Measurements from ENCODE around the gene KIAA0753. TPM values are rescaled to one million over a fixed set of nuclear protein-coding genes. Genes with fewer than 3 reads are reported as not detected.

The KIAA0753 gene
- total RNA-seq, 2 donors from 2014 or later, result 37.2 to 50.1 TPM

- peaks cover 39% of the 10 kb centered on the region for H3K36me3 ChIP-seq (ENCODE audit: control insufficient read depth, insufficient read depth, low read length)
- peaks cover 35% of the 10 kb centered on the region for H3K36me3 Mint-ChIP-seq (ENCODE audit: low read depth)
- H3K27me3 ChIP-seq (ENCODE audit: control insufficient read depth, insufficient read depth, low read length, poor library complexity, severe bottlenecking), result no peaks in the 10 kb centered on the region
- no peak overlapping the region for H3K9ac ChIP-seq (ENCODE audit: extremely low read depth, low read length, poor library complexity, severe bottlenecking)
- H3K4me3 ChIP-seq (ENCODE audit: low read length), result no peak overlapping the region
- H3K9me3 ChIP-seq (ENCODE audit: control insufficient read depth, low read length), result peaks cover 9% of the 10 kb centered on the region
- H3K4me1 ChIP-seq (ENCODE audit: control insufficient read depth, insufficient read depth, low read length), result no peaks in the 10 kb centered on the region
- H3K27ac ChIP-seq (ENCODE audit: low read depth, low read length), result no peak overlapping the region
- WGBS, 2 experiments (ENCODE audit: insufficient coverage in 1 of 2, insufficient read length in 1 of 2), result 94% methylated on average over 2 of the region's 2 CpGs
- peaks cover 8% of the 10 kb centered on the region for H3K4me1 Mint-ChIP-seq
- no peak for DNase-seq
- TF ChIP-seq, protein P1, sequence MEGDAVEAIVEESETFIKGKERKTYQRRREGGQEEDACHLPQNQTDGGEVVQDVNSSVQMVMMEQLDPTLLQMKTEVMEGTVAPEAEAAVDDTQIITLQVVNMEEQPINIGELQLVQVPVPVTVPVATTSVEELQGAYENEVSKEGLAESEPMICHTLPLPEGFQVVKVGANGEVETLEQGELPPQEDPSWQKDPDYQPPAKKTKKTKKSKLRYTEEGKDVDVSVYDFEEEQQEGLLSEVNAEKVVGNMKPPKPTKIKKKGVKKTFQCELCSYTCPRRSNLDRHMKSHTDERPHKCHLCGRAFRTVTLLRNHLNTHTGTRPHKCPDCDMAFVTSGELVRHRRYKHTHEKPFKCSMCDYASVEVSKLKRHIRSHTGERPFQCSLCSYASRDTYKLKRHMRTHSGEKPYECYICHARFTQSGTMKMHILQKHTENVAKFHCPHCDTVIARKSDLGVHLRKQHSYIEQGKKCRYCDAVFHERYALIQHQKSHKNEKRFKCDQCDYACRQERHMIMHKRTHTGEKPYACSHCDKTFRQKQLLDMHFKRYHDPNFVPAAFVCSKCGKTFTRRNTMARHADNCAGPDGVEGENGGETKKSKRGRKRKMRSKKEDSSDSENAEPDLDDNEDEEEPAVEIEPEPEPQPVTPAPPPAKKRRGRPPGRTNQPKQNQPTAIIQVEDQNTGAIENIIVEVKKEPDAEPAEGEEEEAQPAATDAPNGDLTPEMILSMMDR (conservative IDR thresholded peaks at IDR 0.05), result no peak
- peaks cover 6% of the 10 kb centered on the region for H3K9me3 Mint-ChIP-seq
- no peak overlapping the region for H3K27ac Mint-ChIP-seq
- H3K4me3 Mint-ChIP-seq, result no peak overlapping the region
- no peaks in the 10 kb centered on the region for H3K27me3 Mint-ChIP-seq (ENCODE audit: insufficient read depth)
Measured at GRCh38 chr17:6636105-6636504, 4.4 kb downstream of the KIAA0753 start.

- Histone ChIP-seq H3K9me3 (ENCODE audit: control insufficient read depth, low read length) (peaks cover 9% of the 10 kb centered on the region), H3K9ac (ENCODE audit: extremely low read depth, low read length, poor library complexity, severe bottlenecking) (no peak overlapping the region), H3K27me3 (ENCODE audit: control insufficient read depth, insufficient read depth, low read length, poor library complexity, severe bottlenecking) (no peaks in the 10 kb centered on the region), H3K36me3 (ENCODE audit: control insufficient read depth, insufficient read depth, low read length) (peaks cover 66% of the 10 kb centered on the region), H3K27ac (ENCODE audit: low read depth, low read length) (no peak overlapping the region), H3K4me1 (ENCODE audit: control insufficient read depth, insufficient read depth, low read length) (no peaks in the 10 kb centered on the region), H3K4me3 (ENCODE audit: low read length) (no peak overlapping the region)
- H3K4me3 Mint-ChIP-seq, result no peak overlapping the region
- H3K27me3 Mint-ChIP-seq (ENCODE audit: insufficient read depth), result no peaks in the 10 kb centered on the region
- H3K36me3 Mint-ChIP-seq (ENCODE audit: low read depth), result peaks cover 49% of the 10 kb centered on the region
- 96 to 100% methylated on average over 1 to 3 of the region's 3 CpGs for WGBS, 2 experiments (ENCODE audit: insufficient coverage in 1 of 2, insufficient read length in 1 of 2)
- H3K27ac Mint-ChIP-seq, result no peak overlapping the region
- H3K9me3 Mint-ChIP-seq, result peaks cover 6% of the 10 kb centered on the region
- TF ChIP-seq, protein P1 (conservative IDR thresholded peaks at IDR 0.05), result no peak
- H3K4me1 Mint-ChIP-seq, result no peaks in the 10 kb centered on the region
- no peak for DNase-seq
Measured at GRCh38 chr17:6633263-6633662, 7.2 kb downstream of the KIAA0753 start.

DNA sequence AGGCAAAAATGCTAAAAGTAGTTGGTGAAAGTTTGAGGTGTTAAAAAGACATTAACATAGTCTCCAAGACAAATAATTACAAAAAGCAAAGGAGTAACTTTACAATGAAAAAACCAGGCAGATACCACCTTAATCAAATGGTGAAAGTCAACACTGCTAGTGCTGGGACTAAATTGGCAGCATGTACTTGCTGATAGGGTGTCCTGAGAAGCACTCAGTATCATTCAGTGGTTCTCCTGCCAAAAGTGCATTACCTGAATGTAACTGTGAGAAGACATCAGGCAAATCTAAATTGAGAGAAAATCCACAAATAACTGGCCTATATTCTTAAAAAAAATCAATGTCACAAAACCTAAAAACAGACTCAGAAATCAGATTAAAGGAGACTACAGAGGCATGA is 8.0 kb downstream of the KIAA0753 start:
- Mint-ChIP-seq H3K27ac (no peak overlapping the region), H3K9me3 (peaks cover 6% of the 10 kb centered on the region), H3K4me3 (no peak overlapping the region), H3K27me3 (ENCODE audit: insufficient read depth) (no peaks in the 10 kb centered on the region), H3K4me1 (no peaks in the 10 kb centered on the region), H3K36me3 (ENCODE audit: low read depth) (peaks cover 56% of the 10 kb centered on the region)
- Histone ChIP-seq H3K4me1 (ENCODE audit: control insufficient read depth, insufficient read depth, low read length) (no peaks in the 10 kb centered on the region), H3K36me3 (ENCODE audit: control insufficient read depth, insufficient read depth, low read length) (peaks cover 73% of the 10 kb centered on the region), H3K4me3 (ENCODE audit: low read length) (no peak overlapping the region), H3K9me3 (ENCODE audit: control insufficient read depth, low read length) (peaks cover 9% of the 10 kb centered on the region), H3K27me3 (ENCODE audit: control insufficient read depth, insufficient read depth, low read length, poor library complexity, severe bottlenecking) (no peaks in the 10 kb centered on the region), H3K9ac (ENCODE audit: extremely low read depth, low read length, poor library complexity, severe bottlenecking) (no peak overlapping the region), H3K27ac (ENCODE audit: low read depth, low read length) (no peak overlapping the region)
- TF ChIP-seq, protein P1 (conservative IDR thresholded peaks at IDR 0.05), result no peak
- DNase-seq, result no peak

Measured in endodermal cell (in vitro differentiated cells).